ENCODE measurements around the gene PAGE3. TPM values are rescaled to one million over a fixed set of nuclear protein-coding genes. Genes with fewer than 3 reads are reported as not detected.

Gene PAGE3
- total RNA-seq, result not detected

GRCh38 chrX:55264816-55265215 is at the start of gene PAGE3:
TSS of gene PAGE3 (minus strand) at chrX:55264916. CDS start at chrX:55263903, 1,013 bp downstream.
- 80 to 92% methylated on average over 1 to 2 of the region's 5 CpGs for whole genome bisulfite sequencing, 2 donors (ENCODE audit: low coverage in 1 of 2)
- no peak for ATAC-seq
- no peak for TF ChIP-seq CTCF (IDR thresholded peaks at IDR 0.05)
- no peak for TF ChIP-seq POLR2AphosphoS5 (IDR thresholded peaks at IDR 0.05)
- TF ChIP-seq POLR2A (IDR thresholded peaks at IDR 0.05), result no peak
- no peak for TF ChIP-seq EP300 (IDR thresholded peaks at IDR 0.05)
- Histone ChIP-seq H3K36me3 (no peaks in the 10 kb centered on the region), H3K4me3 (no peak within 1 kb of the TSS), H3K9me3 (no peaks in the 10 kb centered on the region), H3K27me3 (no peaks in the 10 kb centered on the region), H3K27ac (no peak within 1 kb of the TSS), H3K4me1 (no peaks in the 10 kb centered on the region)

- no peak overlapping the region for H3K4me3 ChIP-seq
- no peak overlapping the region for H3K27ac ChIP-seq
- no peak for ATAC-seq
- TF ChIP-seq POLR2A (IDR thresholded peaks at IDR 0.05) (no peak), CTCF (IDR thresholded peaks at IDR 0.05) (no peak), EP300 (IDR thresholded peaks at IDR 0.05) (no peak), POLR2AphosphoS5 (IDR thresholded peaks at IDR 0.05) (no peak)
- no peaks in the 10 kb centered on the region for H3K36me3 ChIP-seq
- H3K4me1 ChIP-seq, result no peaks in the 10 kb centered on the region
- no peaks in the 10 kb centered on the region for H3K27me3 ChIP-seq
- no peaks in the 10 kb centered on the region for H3K9me3 ChIP-seq
These were observed 47.9 kb upstream of the PAGE3 start for GRCh38 chrX:55312655-55313054.

- no peak overlapping the region for H3K4me3 ChIP-seq
- H3K27me3 ChIP-seq, result no peaks in the 10 kb centered on the region
- TF ChIP-seq EP300 (IDR thresholded peaks at IDR 0.05) (no peak), CTCF (IDR thresholded peaks at IDR 0.05) (no peak), POLR2AphosphoS5 (IDR thresholded peaks at IDR 0.05) (no peak), POLR2A (IDR thresholded peaks at IDR 0.05) (no peak)
These were observed 26.2 kb upstream of the PAGE3 start for GRCh38 chrX:55290963-55291362.

GRCh38 chrX:55279832-55280231 is 15.1 kb upstream of the PAGE3 start:
- Histone ChIP-seq H3K9me3 (no peaks in the 10 kb centered on the region), H3K27me3 (no peaks in the 10 kb centered on the region), H3K4me3 (no peak overlapping the region), H3K4me1 (no peaks in the 10 kb centered on the region), H3K27ac (no peak overlapping the region), H3K36me3 (no peaks in the 10 kb centered on the region)
- WGBS, 2 donors (ENCODE audit: low coverage in 1 of 2), result 84 to 87% methylated on average over 4 to 5 of the region's 10 CpGs
- TF ChIP-seq POLR2AphosphoS5 (IDR thresholded peaks at IDR 0.05), result no peak
- ATAC-seq, result no peak

More at GRCh38 chrX:55290963-55291362, 26.2 kb upstream of the PAGE3 start:
- Histone ChIP-seq H3K9me3 (no peaks in the 10 kb centered on the region), H3K4me1 (no peaks in the 10 kb centered on the region), H3K36me3 (no peaks in the 10 kb centered on the region), H3K27ac (no peak overlapping the region)
- ATAC-seq, result no peak
- 63 to 67% methylated on average over 1 to 3 of the region's 3 CpGs for WGBS, 2 donors (ENCODE audit: low coverage in 1 of 2)

- Histone ChIP-seq H3K36me3 (no peaks in the 10 kb centered on the region), H3K4me1 (no peaks in the 10 kb centered on the region), H3K9me3 (no peaks in the 10 kb centered on the region), H3K27ac (no peak overlapping the region), H3K27me3 (no peaks in the 10 kb centered on the region), H3K4me3 (no peak overlapping the region)
- TF ChIP-seq POLR2A (IDR thresholded peaks at IDR 0.05), result no peak
- TF ChIP-seq EP300 (IDR thresholded peaks at IDR 0.05), result no peak
- TF ChIP-seq CTCF (IDR thresholded peaks at IDR 0.05), result no peak
- no peak for TF ChIP-seq POLR2AphosphoS5 (IDR thresholded peaks at IDR 0.05)
- no peak for ATAC-seq
- WGBS, 2 donors (ENCODE audit: low coverage in 1 of 2), result 67 to 80% methylated on average over 1 to 2 of the region's 2 CpGs
These were observed 3.9 kb downstream of the PAGE3 start for GRCh38 chrX:55260806-55261205.

GRCh38 chrX:55253528-55253927 is 11.2 kb downstream of the PAGE3 start:
- TF ChIP-seq CTCF (IDR thresholded peaks at IDR 0.05) (no peak), POLR2AphosphoS5 (IDR thresholded peaks at IDR 0.05) (no peak), POLR2A (IDR thresholded peaks at IDR 0.05) (no peak), EP300 (IDR thresholded peaks at IDR 0.05) (no peak)
- Histone ChIP-seq H3K9me3 (no peaks in the 10 kb centered on the region), H3K4me1 (no peaks in the 10 kb centered on the region), H3K27ac (no peak overlapping the region), H3K4me3 (no peak overlapping the region), H3K36me3 (no peaks in the 10 kb centered on the region), H3K27me3 (no peaks in the 10 kb centered on the region)
- ATAC-seq, result no peak
